K562 (cell line): ENCODE data around the gene RPL10A. TPM values are rescaled to one million over a fixed set of nuclear protein-coding genes. Genes with fewer than 3 reads are reported as not detected.

ENCODE experiments used
- ARID2 ChIP-seq: fragments of 450-650 bp; IDR thresholded peaks from 2 replicates; pipeline ENCODE4 v1.6.1; 2017; ENCODE audit warnings: antibody characterized with exemption, mild to moderate bottlenecking
- BRD9 ChIP-seq: fragments of 450-650 bp; IDR thresholded peaks from 2 replicates; pipeline ENCODE4 v1.6.1; 2018; ENCODE audit warnings: low read depth; ENCODE audit not compliant: partially characterized antibody
- CAMTA2 ChIP-seq: fragments of 250-450 bp; sonication (Bioruptor Pico); conservative IDR thresholded peaks from 2 replicates; pipeline ENCODE4 v1.5.1; 2022
- JUND ChIP-seq, 2 experiments: IDR thresholded peaks; 2 replicates in 1 of 2; 3 replicates in 1 of 2; pipeline ENCODE4 v1.6.1; 2011; ENCODE audit warnings: borderline replicate concordance in 2 of 2, low read depth in 2 of 2, low read length in 2 of 2, improper control_type of control experiment in 1 of 2, missing biosample characterization in 1 of 2, missing genetic modification characterization in 1 of 2, missing genetic modification reagents in 1 of 2
- MBD2 ChIP-seq: sonication (generic); IDR thresholded peaks from 2 replicates; pipeline ENCODE4 v1.6.1; 2016; ENCODE audit warnings: low read depth, borderline replicate concordance
- MCM2 ChIP-seq: fragments of 450-650 bp; IDR thresholded peaks from 2 replicates; pipeline ENCODE4 v1.6.1; 2017; ENCODE audit warnings: low read depth, mild to moderate bottlenecking
- XRCC5 ChIP-seq: fragments of 200-400 bp; formaldehyde crosslinking; IDR thresholded peaks from 2 replicates; pipeline ENCODE4 v1.6.1; 2017; ENCODE audit warnings: low read depth, mild to moderate bottlenecking, low read length
- ZNF507 ChIP-seq: conservative IDR thresholded peaks from 2 replicates; pipeline ENCODE4 v1.6.1; 2017; ENCODE audit warnings: missing genetic modification characterization, missing compliant biosample characterization
- ZNF586 ChIP-seq: fragments of 450-650 bp; formaldehyde crosslinking; conservative IDR thresholded peaks from 2 replicates; pipeline ENCODE4 v1.4.0; 2020; ENCODE audit warnings: mild to moderate bottlenecking, moderate library complexity
- polyA plus RNA-seq, 8 experiments: library from polyadenylated mRNA; depleted of rRNA in 4 of 8; stranded (reverse) in 5 of 8; unstranded in 3 of 8; fragments of >200 nt; fragmentation: Nextera tagmentation in 2 of 8; fragmentation: Illumina TruSeq in 1 of 8; extraction: Ambion mirVana in 2 of 8; extraction: Trizol in 1 of 8; gene quantifications; 2 replicates each; pipeline versions ENCODE4 v1.2.1 to v1.2.3, GENCODE V29; 2011 to 2014; ENCODE audit warnings: inconsistent platforms in 1 of 8, missing spikeins in 1 of 8
- total RNA-seq, 7 experiments: library from RNA; depleted of rRNA in 6 of 7; stranded (reverse); fragments of >200 nt in 6 of 7; fragmentation: Illumina TruSeq in 2 of 7; extraction: Trizol in 2 of 7; gene quantifications; 2 replicates each; pipeline versions ENCODE4 v1.2.1 to v1.2.3, GENCODE V29; 2011 to 2021; ENCODE audit warnings: low replicate concordance in 1 of 7
- TF ChIP-seq, protein P1 (sequence below): fragments of 200-800 bp; sonication (Bioruptor generic); IDR thresholded peaks from 2 replicates; pipeline ENCODE4 v1.6.1; 2017; ENCODE audit warnings: missing genetic modification characterization, missing compliant biosample characterization
- TF ChIP-seq, protein P2 (sequence below): fragments of 450-650 bp; formaldehyde crosslinking; IDR thresholded peaks from 2 replicates; pipeline ENCODE4 v1.4.0; 2022; ENCODE audit warnings: missing genetic modification characterization
- TF ChIP-seq, protein P3 (sequence below), 2 experiments: fragments of 450-650 bp; formaldehyde crosslinking in 1 of 2; IDR thresholded peaks; 2 replicates each; pipeline versions ENCODE4 v1.4.0 to v1.6.1; 2014 to 2020; ENCODE audit warnings: mild to moderate bottlenecking in 2 of 2, borderline replicate concordance in 1 of 2, low read depth in 1 of 2
- TF ChIP-seq, protein P4 (sequence below): sonication (generic); formaldehyde crosslinking; IDR thresholded peaks from 2 replicates; pipeline ENCODE4 v1.5.0; 2020; ENCODE audit warnings: missing genetic modification reagents

RPL10A gene
- total and polyA plus RNA-seq, 9 of the 15 experiments (the other 6 are each of a cell fraction or from before 2014, with no cell fraction given), result 1,589 to 3,237 (median 2,116) TPM

DNA sequence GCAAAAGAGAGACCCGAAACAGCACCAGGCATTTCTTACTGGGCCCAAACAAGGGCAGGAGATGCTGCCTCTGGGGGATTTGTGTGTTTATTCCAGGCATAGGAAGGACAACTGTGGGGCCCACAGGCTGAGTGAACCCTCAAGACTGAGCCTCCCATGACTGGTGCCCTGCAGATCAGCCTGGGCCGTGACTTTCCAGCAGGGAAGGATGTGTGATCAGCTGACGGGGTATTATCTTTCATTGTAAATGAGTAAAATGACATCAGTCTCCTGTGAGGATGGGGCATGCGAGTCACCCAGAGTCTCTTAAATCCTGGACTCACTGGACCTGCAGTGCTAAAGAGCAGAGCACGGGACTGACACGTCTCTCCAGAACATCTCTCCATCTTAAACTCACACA lies 32.6 kb downstream of the RPL10A start (continued):
- TF ChIP-seq ZNF507 (tag) (no peak), ARID2 (no peak), ZNF586 (no peak), JUND (IDR thresholded peaks at IDR 0.05; ENCODE audit: borderline replicate concordance, low read depth, low read length) (peak; percentile 83), JUND (tag; IDR thresholded peaks at IDR 0.05; ENCODE audit: borderline replicate concordance, low read depth, low read length) (peak; percentile 76; the same call in 1 of the 3 replicates), XRCC5 (no peak), CAMTA2 (CRISPR knock-in tag) (no peak), MCM2 (no peak), MBD2 (no peak), BRD9 (no peak)
- TF ChIP-seq, protein P1, sequence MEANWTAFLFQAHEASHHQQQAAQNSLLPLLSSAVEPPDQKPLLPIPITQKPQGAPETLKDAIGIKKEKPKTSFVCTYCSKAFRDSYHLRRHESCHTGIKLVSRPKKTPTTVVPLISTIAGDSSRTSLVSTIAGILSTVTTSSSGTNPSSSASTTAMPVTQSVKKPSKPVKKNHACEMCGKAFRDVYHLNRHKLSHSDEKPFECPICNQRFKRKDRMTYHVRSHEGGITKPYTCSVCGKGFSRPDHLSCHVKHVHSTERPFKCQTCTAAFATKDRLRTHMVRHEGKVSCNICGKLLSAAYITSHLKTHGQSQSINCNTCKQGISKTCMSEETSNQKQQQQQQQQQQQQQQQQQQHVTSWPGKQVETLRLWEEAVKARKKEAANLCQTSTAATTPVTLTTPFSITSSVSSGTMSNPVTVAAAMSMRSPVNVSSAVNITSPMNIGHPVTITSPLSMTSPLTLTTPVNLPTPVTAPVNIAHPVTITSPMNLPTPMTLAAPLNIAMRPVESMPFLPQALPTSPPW (CRISPR knock-in tag), result peak; percentile 39
- TF ChIP-seq, protein P2, sequence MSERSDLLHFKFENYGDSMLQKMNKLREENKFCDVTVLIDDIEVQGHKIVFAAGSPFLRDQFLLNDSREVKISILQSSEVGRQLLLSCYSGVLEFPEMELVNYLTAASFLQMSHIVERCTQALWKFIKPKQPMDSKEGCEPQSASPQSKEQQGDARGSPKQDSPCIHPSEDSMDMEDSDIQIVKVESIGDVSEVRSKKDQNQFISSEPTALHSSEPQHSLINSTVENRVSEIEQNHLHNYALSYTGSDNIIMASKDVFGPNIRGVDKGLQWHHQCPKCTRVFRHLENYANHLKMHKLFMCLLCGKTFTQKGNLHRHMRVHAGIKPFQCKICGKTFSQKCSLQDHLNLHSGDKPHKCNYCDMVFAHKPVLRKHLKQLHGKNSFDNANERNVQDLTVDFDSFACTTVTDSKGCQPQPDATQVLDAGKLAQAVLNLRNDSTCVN, result no peak
- TF ChIP-seq, protein P3, sequence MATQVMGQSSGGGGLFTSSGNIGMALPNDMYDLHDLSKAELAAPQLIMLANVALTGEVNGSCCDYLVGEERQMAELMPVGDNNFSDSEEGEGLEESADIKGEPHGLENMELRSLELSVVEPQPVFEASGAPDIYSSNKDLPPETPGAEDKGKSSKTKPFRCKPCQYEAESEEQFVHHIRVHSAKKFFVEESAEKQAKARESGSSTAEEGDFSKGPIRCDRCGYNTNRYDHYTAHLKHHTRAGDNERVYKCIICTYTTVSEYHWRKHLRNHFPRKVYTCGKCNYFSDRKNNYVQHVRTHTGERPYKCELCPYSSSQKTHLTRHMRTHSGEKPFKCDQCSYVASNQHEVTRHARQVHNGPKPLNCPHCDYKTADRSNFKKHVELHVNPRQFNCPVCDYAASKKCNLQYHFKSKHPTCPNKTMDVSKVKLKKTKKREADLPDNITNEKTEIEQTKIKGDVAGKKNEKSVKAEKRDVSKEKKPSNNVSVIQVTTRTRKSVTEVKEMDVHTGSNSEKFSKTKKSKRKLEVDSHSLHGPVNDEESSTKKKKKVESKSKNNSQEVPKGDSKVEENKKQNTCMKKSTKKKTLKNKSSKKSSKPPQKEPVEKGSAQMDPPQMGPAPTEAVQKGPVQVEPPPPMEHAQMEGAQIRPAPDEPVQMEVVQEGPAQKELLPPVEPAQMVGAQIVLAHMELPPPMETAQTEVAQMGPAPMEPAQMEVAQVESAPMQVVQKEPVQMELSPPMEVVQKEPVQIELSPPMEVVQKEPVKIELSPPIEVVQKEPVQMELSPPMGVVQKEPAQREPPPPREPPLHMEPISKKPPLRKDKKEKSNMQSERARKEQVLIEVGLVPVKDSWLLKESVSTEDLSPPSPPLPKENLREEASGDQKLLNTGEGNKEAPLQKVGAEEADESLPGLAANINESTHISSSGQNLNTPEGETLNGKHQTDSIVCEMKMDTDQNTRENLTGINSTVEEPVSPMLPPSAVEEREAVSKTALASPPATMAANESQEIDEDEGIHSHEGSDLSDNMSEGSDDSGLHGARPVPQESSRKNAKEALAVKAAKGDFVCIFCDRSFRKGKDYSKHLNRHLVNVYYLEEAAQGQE (IDR thresholded peaks at IDR 0.05; ENCODE audit: borderline replicate concordance), result peak; percentile 9; the same call in 1 of the 2 replicates
- TF ChIP-seq, protein P3 (CRISPR knock-in tag; IDR thresholded peaks at IDR 0.05; ENCODE audit: low read depth), result no peak
- TF ChIP-seq, protein P4, sequence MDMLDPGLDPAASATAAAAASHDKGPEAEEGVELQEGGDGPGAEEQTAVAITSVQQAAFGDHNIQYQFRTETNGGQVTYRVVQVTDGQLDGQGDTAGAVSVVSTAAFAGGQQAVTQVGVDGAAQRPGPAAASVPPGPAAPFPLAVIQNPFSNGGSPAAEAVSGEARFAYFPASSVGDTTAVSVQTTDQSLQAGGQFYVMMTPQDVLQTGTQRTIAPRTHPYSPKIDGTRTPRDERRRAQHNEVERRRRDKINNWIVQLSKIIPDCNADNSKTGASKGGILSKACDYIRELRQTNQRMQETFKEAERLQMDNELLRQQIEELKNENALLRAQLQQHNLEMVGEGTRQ (CRISPR knock-in tag), result peak; percentile 35; the same call in 1 of the 2 replicates
